ENCODE measurements around the gene TXNL1.

DNA sequence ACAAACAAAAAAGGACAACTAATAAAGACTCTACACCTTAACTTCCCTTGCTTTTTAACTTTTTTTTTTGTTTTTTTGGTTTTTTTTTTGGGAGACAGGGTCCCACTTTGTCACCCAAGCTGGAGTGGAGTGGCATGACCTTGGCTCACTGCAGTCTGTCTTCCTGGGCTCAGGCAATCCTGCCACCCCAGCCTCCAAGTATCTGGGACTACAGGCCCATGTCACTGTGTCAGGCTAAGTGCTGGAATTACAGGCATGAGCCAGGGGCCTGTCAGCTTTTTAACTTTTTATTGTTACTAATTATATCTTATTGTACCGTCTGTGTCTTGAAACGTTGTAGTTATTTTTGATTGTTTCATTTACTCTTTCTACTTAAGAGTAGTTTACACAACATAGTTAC lies 38.2 kb upstream of the TXNL1 start:
- TF ChIP-seq, protein P1, sequence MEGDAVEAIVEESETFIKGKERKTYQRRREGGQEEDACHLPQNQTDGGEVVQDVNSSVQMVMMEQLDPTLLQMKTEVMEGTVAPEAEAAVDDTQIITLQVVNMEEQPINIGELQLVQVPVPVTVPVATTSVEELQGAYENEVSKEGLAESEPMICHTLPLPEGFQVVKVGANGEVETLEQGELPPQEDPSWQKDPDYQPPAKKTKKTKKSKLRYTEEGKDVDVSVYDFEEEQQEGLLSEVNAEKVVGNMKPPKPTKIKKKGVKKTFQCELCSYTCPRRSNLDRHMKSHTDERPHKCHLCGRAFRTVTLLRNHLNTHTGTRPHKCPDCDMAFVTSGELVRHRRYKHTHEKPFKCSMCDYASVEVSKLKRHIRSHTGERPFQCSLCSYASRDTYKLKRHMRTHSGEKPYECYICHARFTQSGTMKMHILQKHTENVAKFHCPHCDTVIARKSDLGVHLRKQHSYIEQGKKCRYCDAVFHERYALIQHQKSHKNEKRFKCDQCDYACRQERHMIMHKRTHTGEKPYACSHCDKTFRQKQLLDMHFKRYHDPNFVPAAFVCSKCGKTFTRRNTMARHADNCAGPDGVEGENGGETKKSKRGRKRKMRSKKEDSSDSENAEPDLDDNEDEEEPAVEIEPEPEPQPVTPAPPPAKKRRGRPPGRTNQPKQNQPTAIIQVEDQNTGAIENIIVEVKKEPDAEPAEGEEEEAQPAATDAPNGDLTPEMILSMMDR (IDR thresholded peaks at IDR 0.05; ENCODE audit: low read length): no peak
- TF ChIP-seq EZH2 (optimal IDR thresholded peaks at IDR 0.05; ENCODE audit: low read depth, low read length): no peak
